MM.1S (cell line): ENCODE measurements around the gene NPEPL1.

Experiments
- CTCF ChIP-seq: fragments of 300-600 bp; sonication (generic); IDR thresholded peaks from 2 replicates; pipeline ENCODE4 v1.5.1; 2016; ENCODE audit warnings: antibody characterized with exemption, low read length, mixed read lengths
- EZH2 ChIP-seq: fragments of 300-600 bp; sonication (generic); optimal IDR thresholded peaks from 2 replicates; pipeline ENCODE3; 2017; ENCODE audit warnings: low read depth, mild to moderate bottlenecking, antibody characterized with exemption, low read length, mixed read lengths
- EZH2phosphoT487 ChIP-seq: fragments of 300-600 bp; sonication (generic); IDR thresholded peaks from 2 replicates; pipeline ENCODE4 v1.6.1; 2018; ENCODE audit warnings: antibody characterized with exemption, low read length

GRCh38 chr20:58664883-58665282 is 27.7 kb upstream of the NPEPL1 start:
- no peak for TF ChIP-seq CTCF
- no peak for TF ChIP-seq EZH2
- no peak for TF ChIP-seq EZH2phosphoT487
